ENCODE measurements around the gene SBSN.

DNA sequence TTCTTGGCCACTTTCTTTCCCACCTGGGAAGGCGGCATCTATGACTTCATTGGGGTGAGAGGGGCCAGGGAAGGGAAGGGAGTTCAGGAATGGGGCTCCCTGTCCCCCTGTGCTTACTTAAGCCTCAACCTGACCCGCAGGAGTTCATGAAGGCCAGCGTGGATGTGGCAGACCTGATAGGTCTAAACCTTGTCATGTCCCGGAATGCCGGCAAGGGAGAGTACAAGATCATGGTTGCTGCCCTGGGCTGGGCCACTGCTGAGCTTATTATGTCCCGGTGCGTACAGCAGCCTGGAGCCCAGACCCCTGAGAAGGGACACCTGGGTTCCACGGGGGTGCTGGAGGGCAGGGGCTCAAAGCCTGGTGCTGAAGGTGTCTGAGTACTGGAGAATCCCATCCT, 18.4 kb upstream of the SBSN start:
- TF ChIP-seq, protein P1, sequence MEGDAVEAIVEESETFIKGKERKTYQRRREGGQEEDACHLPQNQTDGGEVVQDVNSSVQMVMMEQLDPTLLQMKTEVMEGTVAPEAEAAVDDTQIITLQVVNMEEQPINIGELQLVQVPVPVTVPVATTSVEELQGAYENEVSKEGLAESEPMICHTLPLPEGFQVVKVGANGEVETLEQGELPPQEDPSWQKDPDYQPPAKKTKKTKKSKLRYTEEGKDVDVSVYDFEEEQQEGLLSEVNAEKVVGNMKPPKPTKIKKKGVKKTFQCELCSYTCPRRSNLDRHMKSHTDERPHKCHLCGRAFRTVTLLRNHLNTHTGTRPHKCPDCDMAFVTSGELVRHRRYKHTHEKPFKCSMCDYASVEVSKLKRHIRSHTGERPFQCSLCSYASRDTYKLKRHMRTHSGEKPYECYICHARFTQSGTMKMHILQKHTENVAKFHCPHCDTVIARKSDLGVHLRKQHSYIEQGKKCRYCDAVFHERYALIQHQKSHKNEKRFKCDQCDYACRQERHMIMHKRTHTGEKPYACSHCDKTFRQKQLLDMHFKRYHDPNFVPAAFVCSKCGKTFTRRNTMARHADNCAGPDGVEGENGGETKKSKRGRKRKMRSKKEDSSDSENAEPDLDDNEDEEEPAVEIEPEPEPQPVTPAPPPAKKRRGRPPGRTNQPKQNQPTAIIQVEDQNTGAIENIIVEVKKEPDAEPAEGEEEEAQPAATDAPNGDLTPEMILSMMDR (IDR thresholded peaks at IDR 0.05): no peak
- no peak for TF ChIP-seq POLR2AphosphoS5 (IDR thresholded peaks at IDR 0.05)

Data from gastroesophageal sphincter (tissue), 3 donors.